Nephron progenitor cell (in vitro differentiated cells): ENCODE measurements around the gene ENPP3.

Experiments
- DNase-seq: peaks from one replicate; pipeline ENCODE4 v3.0.0; 2021
- H3K27ac Mint-ChIP-seq: 2 replicates; pipeline ENCODE4 v1.8.0; 2021; ENCODE audit warnings: mild to moderate bottlenecking, moderate library complexity, mixed read lengths
- H3K27me3 Mint-ChIP-seq: 2 replicates; pipeline ENCODE4 v1.8.0; 2021; ENCODE audit warnings: mild to moderate bottlenecking, low read depth, mixed read lengths; ENCODE audit not compliant: poor library complexity
- H3K36me3 Mint-ChIP-seq: 2 replicates; pipeline ENCODE4 v1.8.0; 2021; ENCODE audit warnings: low read depth, mixed read lengths
- H3K4me1 Mint-ChIP-seq: 2 replicates; pipeline ENCODE4 v1.8.0; 2021; ENCODE audit warnings: mixed read lengths
- H3K4me3 Mint-ChIP-seq: 2 replicates; pipeline ENCODE4 v1.8.0; 2021; ENCODE audit warnings: mild to moderate bottlenecking, moderate library complexity, mixed read lengths
- H3K9me3 Mint-ChIP-seq: 2 replicates; pipeline ENCODE4 v1.8.0; 2021; ENCODE audit warnings: mild to moderate bottlenecking, moderate library complexity, mixed read lengths
- CTCF ChIP-seq: fragments of 200-600 bp; sonication (generic); IDR thresholded peaks from 2 replicates; pipeline ENCODE4 v1.5.0; 2021; ENCODE audit warnings: antibody characterized with exemption

ENPP3 gene

GRCh38 chr6:131658287-131658686, 21.2 kb downstream of the ENPP3 start:
- Mint-ChIP-seq H3K36me3 (no peaks in the 10 kb centered on the region), H3K27ac (no peak overlapping the region), H3K4me3 (no peak overlapping the region), H3K4me1 (no peaks in the 10 kb centered on the region), H3K27me3 (peaks cover 2% of the 10 kb centered on the region), H3K9me3 (no peaks in the 10 kb centered on the region)
- no peak for TF ChIP-seq CTCF
- DNase-seq, result no peak

- no peak for DNase-seq
- H3K27me3 Mint-ChIP-seq, result peaks cover 2% of the 10 kb centered on the region
Observed at GRCh38 chr6:131660195-131660594, 23.1 kb downstream of the ENPP3 start.

GRCh38 chr6:131663578-131664165, 26.6 kb downstream of the ENPP3 start:
- H3K27me3 Mint-ChIP-seq, result no peaks in the 10 kb centered on the region
- DNase-seq, result no peak
- no peak for TF ChIP-seq CTCF
- H3K4me1 Mint-ChIP-seq, result peaks cover 11% of the 10 kb centered on the region
- H3K9me3 Mint-ChIP-seq, result no peaks in the 10 kb centered on the region
- no peak overlapping the region for H3K4me3 Mint-ChIP-seq
- no peak overlapping the region for H3K27ac Mint-ChIP-seq
- no peaks in the 10 kb centered on the region for H3K36me3 Mint-ChIP-seq

More at GRCh38 chr6:131660195-131660594, 23.1 kb downstream of the ENPP3 start:
- H3K27ac Mint-ChIP-seq, result no peak overlapping the region
- H3K4me1 Mint-ChIP-seq, result no peaks in the 10 kb centered on the region
- H3K9me3 Mint-ChIP-seq, result no peaks in the 10 kb centered on the region
- no peak overlapping the region for H3K4me3 Mint-ChIP-seq
- TF ChIP-seq CTCF, result no peak
- no peaks in the 10 kb centered on the region for H3K36me3 Mint-ChIP-seq

- TF ChIP-seq CTCF, result no peak
- Mint-ChIP-seq H3K4me3 (no peak overlapping the region), H3K27ac (no peak overlapping the region), H3K4me1 (peaks cover 11% of the 10 kb centered on the region), H3K36me3 (no peaks in the 10 kb centered on the region), H3K9me3 (no peaks in the 10 kb centered on the region), H3K27me3 (no peaks in the 10 kb centered on the region)
- DNase-seq, result no peak
Observed at GRCh38 chr6:131669891-131670290, 32.8 kb downstream of the ENPP3 start.

GRCh38 chr6:131673184-131673583, 36.1 kb downstream of the ENPP3 start:
- TF ChIP-seq CTCF, result no peak
- no peak for DNase-seq
- Mint-ChIP-seq H3K9me3 (no peaks in the 10 kb centered on the region), H3K36me3 (no peaks in the 10 kb centered on the region), H3K27me3 (no peaks in the 10 kb centered on the region), H3K27ac (no peak overlapping the region), H3K4me1 (peaks cover 6% of the 10 kb centered on the region), H3K4me3 (no peak overlapping the region)

GRCh38 chr6:131678442-131678841, 41.3 kb downstream of the ENPP3 start:
- H3K4me3 Mint-ChIP-seq, result no peak overlapping the region
- no peaks in the 10 kb centered on the region for H3K27me3 Mint-ChIP-seq
- no peak overlapping the region for H3K27ac Mint-ChIP-seq
- DNase-seq, result no peak
- no peaks in the 10 kb centered on the region for H3K9me3 Mint-ChIP-seq
- H3K36me3 Mint-ChIP-seq, result no peaks in the 10 kb centered on the region
- H3K4me1 Mint-ChIP-seq, result peaks cover 6% of the 10 kb centered on the region
- no peak for TF ChIP-seq CTCF
